ENCODE data around the gene CACNA1B. TPM values are rescaled to one million over a fixed set of nuclear protein-coding genes. Genes with fewer than 3 reads are reported as not detected.

Gene CACNA1B
- total RNA-seq, 1 donor from 2014 or later: 0.13 TPM

DNA sequence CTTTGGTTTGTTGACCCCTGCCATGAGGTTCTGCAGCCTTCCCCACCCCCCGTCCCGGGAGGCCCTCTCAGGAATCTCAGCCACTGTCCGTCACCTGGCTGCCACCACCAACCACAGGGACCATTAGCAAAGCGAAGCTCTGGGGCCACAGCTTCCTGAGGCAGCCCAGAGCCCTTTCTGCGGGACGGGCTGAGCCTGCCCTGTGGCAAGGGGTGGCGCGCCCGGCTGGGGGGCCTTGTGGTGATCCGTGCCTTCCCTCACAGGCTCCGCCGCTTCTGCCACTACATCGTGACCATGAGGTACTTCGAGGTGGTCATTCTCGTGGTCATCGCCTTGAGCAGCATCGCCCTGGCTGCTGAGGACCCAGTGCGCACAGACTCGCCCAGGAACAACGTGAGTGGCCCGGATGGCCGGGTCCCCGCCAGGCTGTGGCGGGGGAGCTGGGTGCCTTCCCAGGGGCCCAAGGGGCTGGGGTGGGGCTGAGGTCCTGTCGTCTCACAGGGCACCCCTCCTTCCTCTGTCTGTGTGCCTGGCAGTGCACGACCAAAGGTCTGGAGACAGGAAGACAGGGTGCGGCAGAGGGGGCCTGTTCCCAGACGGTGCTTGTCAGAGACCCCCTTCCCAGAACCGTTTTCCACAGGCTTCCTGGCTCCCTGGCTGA lies 169.2 kb downstream of the CACNA1B start:
- H3K9me3 Mint-ChIP-seq (ENCODE audit: unreplicated experiment): no peaks in the 10 kb centered on the region
- H3K27ac Mint-ChIP-seq (ENCODE audit: unreplicated experiment): no peak overlapping the region
- no peaks in the 10 kb centered on the region for H3K27me3 Mint-ChIP-seq (ENCODE audit: unreplicated experiment)
- TF ChIP-seq, protein P1, sequence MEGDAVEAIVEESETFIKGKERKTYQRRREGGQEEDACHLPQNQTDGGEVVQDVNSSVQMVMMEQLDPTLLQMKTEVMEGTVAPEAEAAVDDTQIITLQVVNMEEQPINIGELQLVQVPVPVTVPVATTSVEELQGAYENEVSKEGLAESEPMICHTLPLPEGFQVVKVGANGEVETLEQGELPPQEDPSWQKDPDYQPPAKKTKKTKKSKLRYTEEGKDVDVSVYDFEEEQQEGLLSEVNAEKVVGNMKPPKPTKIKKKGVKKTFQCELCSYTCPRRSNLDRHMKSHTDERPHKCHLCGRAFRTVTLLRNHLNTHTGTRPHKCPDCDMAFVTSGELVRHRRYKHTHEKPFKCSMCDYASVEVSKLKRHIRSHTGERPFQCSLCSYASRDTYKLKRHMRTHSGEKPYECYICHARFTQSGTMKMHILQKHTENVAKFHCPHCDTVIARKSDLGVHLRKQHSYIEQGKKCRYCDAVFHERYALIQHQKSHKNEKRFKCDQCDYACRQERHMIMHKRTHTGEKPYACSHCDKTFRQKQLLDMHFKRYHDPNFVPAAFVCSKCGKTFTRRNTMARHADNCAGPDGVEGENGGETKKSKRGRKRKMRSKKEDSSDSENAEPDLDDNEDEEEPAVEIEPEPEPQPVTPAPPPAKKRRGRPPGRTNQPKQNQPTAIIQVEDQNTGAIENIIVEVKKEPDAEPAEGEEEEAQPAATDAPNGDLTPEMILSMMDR (IDR thresholded peaks at IDR 0.05): no peak
- no peaks in the 10 kb centered on the region for H3K4me1 Mint-ChIP-seq (ENCODE audit: unreplicated experiment)
- DNase-seq (ENCODE audit: extremely low spot score, unreplicated experiment): peak; percentile 85
- no peak overlapping the region for H3K4me3 Mint-ChIP-seq (ENCODE audit: unreplicated experiment)
- no peaks in the 10 kb centered on the region for H3K36me3 Mint-ChIP-seq (ENCODE audit: unreplicated experiment)

DNA sequence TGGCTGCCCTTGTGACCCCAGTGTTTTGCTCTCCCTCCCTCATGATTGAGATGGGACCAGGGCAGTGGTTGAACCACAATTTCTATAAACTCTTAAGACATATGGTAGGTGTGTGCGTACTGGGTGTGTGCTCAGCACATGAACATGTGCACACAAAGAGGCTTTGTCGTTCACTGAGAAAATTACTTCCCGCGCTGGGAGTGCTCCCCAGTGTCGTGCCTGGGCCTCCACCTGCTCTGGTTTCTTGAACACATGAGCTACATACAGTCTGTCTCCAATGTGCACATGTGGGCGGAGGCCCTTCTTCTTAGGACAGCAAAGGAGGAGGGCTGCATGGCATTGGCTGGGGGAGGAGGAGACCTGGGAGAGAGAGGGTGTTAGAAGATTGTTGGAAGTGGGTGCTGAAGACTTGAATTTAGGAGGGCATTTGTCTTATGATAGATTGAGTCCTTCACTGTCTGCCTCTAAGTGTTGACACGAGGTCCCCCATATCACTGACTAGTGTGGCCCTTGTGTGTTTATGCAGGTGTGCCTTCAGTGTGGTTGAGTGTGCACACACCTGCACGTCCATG lies 170.0 kb downstream of the CACNA1B start:
- Mint-ChIP-seq H3K27me3 (ENCODE audit: unreplicated experiment) (no peaks in the 10 kb centered on the region), H3K36me3 (ENCODE audit: unreplicated experiment) (no peaks in the 10 kb centered on the region), H3K4me1 (ENCODE audit: unreplicated experiment) (no peaks in the 10 kb centered on the region), H3K4me3 (ENCODE audit: unreplicated experiment) (no peak overlapping the region), H3K9me3 (ENCODE audit: unreplicated experiment) (no peaks in the 10 kb centered on the region), H3K27ac (ENCODE audit: unreplicated experiment) (no peak overlapping the region)
- TF ChIP-seq, protein P1 (IDR thresholded peaks at IDR 0.05): no peak
- peak; percentile 66 for DNase-seq (ENCODE audit: extremely low spot score, unreplicated experiment)

DNA sequence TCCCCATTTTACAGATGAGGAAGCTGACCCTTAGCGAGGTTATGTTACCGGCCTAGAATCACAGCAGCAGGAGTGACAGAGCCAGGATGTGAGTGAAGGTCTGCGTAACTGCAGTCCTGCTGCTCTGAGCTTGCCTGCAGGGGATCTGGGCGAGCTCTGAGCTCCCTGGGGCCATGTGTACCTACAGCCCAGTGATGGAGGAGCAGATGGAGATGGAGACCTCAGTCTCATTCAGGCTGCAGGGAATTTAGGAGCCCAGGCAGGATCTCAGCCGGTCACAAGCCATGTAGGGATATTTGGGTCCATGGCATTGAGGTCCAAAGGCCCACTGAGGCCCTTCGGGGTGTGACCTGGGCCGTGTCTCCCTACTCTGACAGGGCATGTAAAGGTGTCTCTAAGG lies 170.6 kb downstream of the CACNA1B start:
- H3K9me3 Mint-ChIP-seq (ENCODE audit: unreplicated experiment): no peaks in the 10 kb centered on the region
- no peaks in the 10 kb centered on the region for H3K27me3 Mint-ChIP-seq (ENCODE audit: unreplicated experiment)
- peak; percentile 66 for DNase-seq (ENCODE audit: extremely low spot score, unreplicated experiment)
- TF ChIP-seq, protein P1 (IDR thresholded peaks at IDR 0.05): no peak
- no peak overlapping the region for H3K27ac Mint-ChIP-seq (ENCODE audit: unreplicated experiment)
- no peaks in the 10 kb centered on the region for H3K4me1 Mint-ChIP-seq (ENCODE audit: unreplicated experiment)
- no peaks in the 10 kb centered on the region for H3K36me3 Mint-ChIP-seq (ENCODE audit: unreplicated experiment)
- H3K4me3 Mint-ChIP-seq (ENCODE audit: unreplicated experiment): no peak overlapping the region

DNA sequence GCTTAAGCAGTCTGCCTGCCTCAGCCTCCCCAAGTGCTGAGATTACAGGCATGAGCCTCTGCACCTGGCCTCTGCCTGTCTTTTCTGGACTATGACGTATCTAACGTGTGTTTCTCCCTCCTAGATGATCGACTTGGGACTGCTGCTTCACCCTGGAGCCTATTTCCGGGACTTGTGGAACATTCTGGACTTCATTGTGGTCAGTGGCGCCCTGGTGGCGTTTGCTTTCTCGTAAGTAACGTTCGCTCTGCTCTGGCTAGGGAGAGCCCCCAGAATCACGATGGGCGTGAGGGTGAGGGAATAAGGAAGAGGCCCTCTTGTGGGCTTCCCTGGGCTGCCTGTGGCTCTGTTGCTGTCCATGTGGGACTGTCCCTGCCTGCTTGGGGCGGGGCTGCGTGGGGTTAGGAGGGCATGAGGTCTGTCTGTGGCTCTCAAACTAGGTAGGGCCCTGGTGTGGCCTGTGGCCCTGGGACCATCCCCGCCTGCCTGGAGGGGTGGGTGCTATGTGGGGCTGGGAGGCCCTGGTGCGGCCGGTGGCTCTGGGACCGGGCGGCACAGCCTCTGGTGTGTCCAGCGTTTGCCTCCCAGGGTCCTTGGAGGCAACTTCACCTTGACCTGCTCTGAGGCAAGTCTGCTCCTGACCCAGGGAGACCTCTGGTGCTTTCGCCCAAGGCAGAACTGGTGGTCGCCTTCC lies 171.7 kb downstream of the CACNA1B start:
- H3K27ac Mint-ChIP-seq (ENCODE audit: unreplicated experiment): no peak overlapping the region
- TF ChIP-seq, protein P1 (IDR thresholded peaks at IDR 0.05): no peak
- peak; percentile 82 for DNase-seq (ENCODE audit: extremely low spot score, unreplicated experiment)
- H3K4me3 Mint-ChIP-seq (ENCODE audit: unreplicated experiment): no peak overlapping the region
- no peaks in the 10 kb centered on the region for H3K9me3 Mint-ChIP-seq (ENCODE audit: unreplicated experiment)
- H3K4me1 Mint-ChIP-seq (ENCODE audit: unreplicated experiment): no peaks in the 10 kb centered on the region
- no peaks in the 10 kb centered on the region for H3K36me3 Mint-ChIP-seq (ENCODE audit: unreplicated experiment)
- no peaks in the 10 kb centered on the region for H3K27me3 Mint-ChIP-seq (ENCODE audit: unreplicated experiment)

DNA sequence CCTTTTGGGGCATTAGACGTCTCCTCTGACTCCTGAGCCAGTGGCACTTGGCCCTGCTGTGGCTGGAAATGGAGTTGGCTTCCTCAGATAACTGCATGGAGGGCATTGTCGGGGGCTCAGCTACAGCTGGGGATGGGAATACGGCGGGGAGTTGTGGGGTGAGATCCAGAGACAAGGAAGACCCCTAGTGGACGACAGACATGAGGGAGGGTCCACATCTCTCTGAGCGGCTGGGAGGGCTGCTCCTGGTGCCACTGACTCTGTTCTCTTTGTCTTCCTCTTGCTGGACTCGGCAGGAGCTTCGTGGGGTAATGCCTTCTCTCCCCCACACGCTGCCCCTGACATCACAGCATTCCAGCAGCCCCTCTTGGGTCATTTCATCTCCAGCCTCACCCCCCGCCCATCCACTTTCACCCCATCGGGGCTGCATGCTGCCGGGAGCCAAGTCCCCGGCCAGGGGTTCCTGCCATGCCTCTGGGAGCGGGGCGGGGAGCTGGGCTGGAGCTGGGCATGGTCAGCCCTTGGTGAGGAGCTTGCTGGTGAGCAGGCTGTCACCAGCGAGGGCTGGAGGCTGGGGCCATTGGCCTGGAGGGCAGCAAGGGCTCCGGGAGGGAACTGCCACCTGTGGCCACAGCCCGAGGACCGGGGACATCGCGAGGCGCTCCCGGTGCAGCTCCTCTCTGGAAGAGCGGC lies 172.3 kb downstream of the CACNA1B start:
- DNase-seq (ENCODE audit: extremely low spot score, unreplicated experiment): peak; percentile 84
- Mint-ChIP-seq H3K36me3 (ENCODE audit: unreplicated experiment) (no peaks in the 10 kb centered on the region), H3K9me3 (ENCODE audit: unreplicated experiment) (no peaks in the 10 kb centered on the region), H3K27me3 (ENCODE audit: unreplicated experiment) (no peaks in the 10 kb centered on the region), H3K4me3 (ENCODE audit: unreplicated experiment) (no peak overlapping the region), H3K27ac (ENCODE audit: unreplicated experiment) (no peak overlapping the region), H3K4me1 (ENCODE audit: unreplicated experiment) (no peaks in the 10 kb centered on the region)
- TF ChIP-seq, protein P1 (IDR thresholded peaks at IDR 0.05): no peak

All from osteocyte (in vitro differentiated cells).